ENCODE data around the gene ABCG4. TPM values are rescaled to one million over a fixed set of nuclear protein-coding genes. Genes with fewer than 3 reads are reported as not detected.

Gene ABCG4
- total and polyA plus RNA-seq, 9 of the 15 experiments (the other 6 are each of a cell fraction or from before 2014, with no cell fraction given), result 0.03 to 0.11 (median 0.07) TPM; not detected in 4

DNA sequence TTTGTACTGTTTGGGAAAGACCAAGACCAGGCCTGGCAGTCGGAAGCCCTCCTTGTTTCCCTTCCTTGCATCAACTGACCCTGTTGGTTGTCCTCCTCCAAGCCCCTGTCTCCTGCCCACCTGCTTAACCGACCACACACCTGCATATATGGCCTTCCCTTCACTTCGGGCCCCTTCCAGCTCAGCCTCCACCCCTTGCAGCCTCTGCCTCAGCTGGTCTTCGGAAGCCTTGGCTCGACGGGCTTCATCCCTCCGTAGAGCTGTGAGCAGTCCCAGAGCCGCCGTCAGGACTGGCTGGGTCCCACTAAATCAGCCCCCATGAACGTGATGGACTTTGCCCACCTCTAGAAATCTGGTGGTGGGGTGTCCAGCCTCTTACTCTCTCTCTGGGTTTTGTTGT lies 44.8 kb downstream of the ABCG4 start:
- H3K9me3 ChIP-seq (replicated peaks; ENCODE audit: control insufficient read depth, insufficient read depth, low read depth, low read length), result no peaks in the 10 kb centered on the region
- H4K20me1 ChIP-seq (replicated peaks; ENCODE audit: control insufficient read depth, insufficient read depth, low read length), result no peaks in the 10 kb centered on the region
- no peak overlapping the region for H3K27ac ChIP-seq (ENCODE audit: extremely low read depth, low read depth, low read length)
- FAIRE-seq (no peak), ATAC-seq (no peak), DNase-seq (ENCODE audit: extremely low read depth in 1 of 4, low spot score in 3 of 4) (no peak)
- intact Hi-C loops (cut with micrococcal nuclease) (no loop called here), in situ Hi-C loops (cut with MboI) (no loop called here)
- no peak overlapping the region for H3K4me3 ChIP-seq
- peaks cover 0 to 4% of the 10 kb centered on the region in 2 experiments; a peak in 3 of 5 replicates for H3K4me1 ChIP-seq (replicated peaks in 1 of 2; ENCODE audit: control insufficient read depth in 2 of 2, insufficient read depth in 2 of 2, low read length in 2 of 2)
- 37% methylated on average over 10 of the region's 10 CpGs for WGBS (ENCODE audit: insufficient coverage, low coverage, missing lambda C conversion rate)
- ChIA-PET CTCF (ENCODE audit: low intra/inter-chr PET ratio) (no interaction called here), POLR2A (no interaction called here)
- no peaks in the 10 kb centered on the region for H3K9me1 ChIP-seq (ENCODE audit: control insufficient read depth, insufficient read depth, low read length)
- no TSS peak for BruUV-seq (replicated peaks)
- H3K27me3 ChIP-seq (ENCODE audit: control insufficient read depth in 2 of 2, insufficient read depth in 2 of 2, low read length in 2 of 2), result no peaks in the 10 kb centered on the region
- H3K4me2 ChIP-seq (ENCODE audit: insufficient read depth, low read length), result no peak overlapping the region
- TF ChIP-seq ZNF3 (CRISPR knock-in tag; IDR thresholded peaks at IDR 0.05) (no peak), KAT2B (IDR thresholded peaks at IDR 0.05; ENCODE audit: low read depth, low read length) (no peak), HEY1 (CRISPR knock-in tag; IDR thresholded peaks at IDR 0.05; ENCODE audit: borderline replicate concordance) (no peak), XRCC5 (IDR thresholded peaks at IDR 0.05; ENCODE audit: low read depth, low read length) (no peak), ZNF780A (CRISPR knock-in tag; IDR thresholded peaks at IDR 0.05) (no peak), HNRNPUL1 (IDR thresholded peaks at IDR 0.05; ENCODE audit: low read length) (no peak)
- no peaks in the 10 kb centered on the region for H3K79me2 ChIP-seq (ENCODE audit: control insufficient read depth, insufficient read depth, low read length)
- no peaks in the 10 kb centered on the region for H3K36me3 ChIP-seq (ENCODE audit: control insufficient read depth, insufficient read depth, low read length)
- H2AFZ ChIP-seq (ENCODE audit: low read depth, low read length), result no peak overlapping the region
- H3K9ac ChIP-seq (ENCODE audit: insufficient read depth in 1 of 2, low read depth in 2 of 2, low read length in 2 of 2), result no peak overlapping the region
